H9 (cell line): ENCODE measurements around the gene MALRD1. TPM values are rescaled to one million over a fixed set of nuclear protein-coding genes. Genes with fewer than 3 reads are reported as not detected.

Source experiments
- DNase-seq: peaks from one replicate; pipeline ENCODE4 v3.0.0-alpha.2; 2017
- H2AFZ ChIP-seq: one replicate; pipeline ENCODE4 v1.6.1; 2013; ENCODE audit warnings: mild to moderate bottlenecking, low read length, control low read depth, moderate library complexity
- H2AK5ac ChIP-seq: 2 replicates; pipeline ENCODE4 v1.6.1; 2013; ENCODE audit warnings: low read length, control low read depth, mixed read lengths; ENCODE audit not compliant: insufficient read length
- H2BK120ac ChIP-seq: one replicate; pipeline ENCODE4 v1.6.1; 2013; ENCODE audit warnings: low read depth, mild to moderate bottlenecking, low read length, control low read depth, inconsistent platforms; ENCODE audit not compliant: poor library complexity, severe bottlenecking
- H2BK12ac ChIP-seq: 2 replicates; pipeline ENCODE4 v1.6.1; 2013; ENCODE audit warnings: low read length, control low read depth, mixed read lengths, low read depth; ENCODE audit not compliant: insufficient read length
- H2BK15ac ChIP-seq: 2 replicates; pipeline ENCODE4 v1.6.1; 2013; ENCODE audit warnings: low read depth, low read length, control low read depth
- H2BK20ac ChIP-seq: one replicate; pipeline ENCODE4 v1.6.1; 2013; ENCODE audit warnings: low read depth, mild to moderate bottlenecking, low read length, control low read depth, inconsistent platforms; ENCODE audit not compliant: poor library complexity, severe bottlenecking
- H2BK5ac ChIP-seq: 2 replicates; pipeline ENCODE4 v1.6.1; 2013; ENCODE audit warnings: low read length, control low read depth, mixed read lengths; ENCODE audit not compliant: insufficient read length
- H3K14ac ChIP-seq: 2 replicates; pipeline ENCODE4 v1.6.1; 2013; ENCODE audit warnings: low read length, control low read depth; ENCODE audit not compliant: insufficient read depth
- H3K18ac ChIP-seq: 2 replicates; pipeline ENCODE4 v1.6.1; 2013; ENCODE audit warnings: low read depth, mild to moderate bottlenecking, mixed read lengths, low read length, control low read depth; ENCODE audit not compliant: insufficient read length
- H3K23ac ChIP-seq: 2 replicates; pipeline ENCODE4 v1.6.1; 2013; ENCODE audit warnings: low read length, control low read depth, mixed read lengths, low read depth; ENCODE audit not compliant: insufficient read length
- H3K23me2 ChIP-seq: 2 replicates; pipeline ENCODE4 v1.6.1; 2013; ENCODE audit warnings: low read depth, mild to moderate bottlenecking, mixed read lengths, low read length, control low read depth; ENCODE audit not compliant: insufficient read length, poor library complexity, severe bottlenecking
- H3K27ac ChIP-seq: 2 replicates; pipeline ENCODE4 v1.5.1; 2013; ENCODE audit warnings: low read length, control low read depth, mixed read lengths, low read depth; ENCODE audit not compliant: insufficient read length
- H3K27me3 ChIP-seq: 2 replicates; pipeline ENCODE4 v1.6.1; 2013; ENCODE audit warnings: low read length, control low read depth, inconsistent platforms; ENCODE audit not compliant: insufficient read depth
- H3K4ac ChIP-seq: 2 replicates; pipeline ENCODE4 v1.6.1; 2013; ENCODE audit warnings: low read depth, mild to moderate bottlenecking, control low read depth, inconsistent platforms, low read length, moderate library complexity
- H3K4me1 ChIP-seq: 2 replicates; pipeline ENCODE4 v1.6.1; 2013; ENCODE audit warnings: low read length, control low read depth, inconsistent platforms; ENCODE audit not compliant: insufficient read depth
- H3K4me2 ChIP-seq: 2 replicates; pipeline ENCODE4 v1.6.1; 2013; ENCODE audit warnings: low read length, control low read depth, mixed read lengths; ENCODE audit not compliant: insufficient read length, insufficient read depth
- H3K56ac ChIP-seq: 2 replicates; pipeline ENCODE4 v1.6.1; 2013; ENCODE audit warnings: low read depth, mild to moderate bottlenecking, mixed read lengths, low read length, control low read depth; ENCODE audit not compliant: insufficient read length
- H3K79me1 ChIP-seq: 2 replicates; pipeline ENCODE4 v1.6.1; 2013; ENCODE audit warnings: low read depth, mild to moderate bottlenecking, moderate library complexity, low read length, control low read depth, inconsistent platforms; ENCODE audit not compliant: insufficient read depth, poor library complexity, severe bottlenecking
- H3K79me2 ChIP-seq: 2 replicates; pipeline ENCODE4 v1.6.1; 2013; ENCODE audit warnings: low read length, control low read depth, inconsistent platforms; ENCODE audit not compliant: insufficient read depth
- H3K9ac ChIP-seq: 2 replicates; pipeline ENCODE4 v1.6.1; 2013; ENCODE audit warnings: low read length, control low read depth, mixed read lengths; ENCODE audit not compliant: insufficient read length; ENCODE audit errors: extremely low read depth
- H3K9me3 ChIP-seq: one replicate; pipeline ENCODE4 v1.6.1; 2013; ENCODE audit warnings: low read depth, low read length, inconsistent platforms; ENCODE audit not compliant: control insufficient read depth
- H3T11ph ChIP-seq: one replicate; pipeline ENCODE4 v1.6.1; 2013; ENCODE audit warnings: mild to moderate bottlenecking, low read length, control low read depth, inconsistent platforms
- H4K20me1 ChIP-seq: one replicate; pipeline ENCODE4 v1.6.1; 2013; ENCODE audit not compliant: control insufficient read depth, insufficient read length, insufficient read depth
- H4K5ac ChIP-seq: 2 replicates; pipeline ENCODE4 v1.6.1; 2013; ENCODE audit warnings: low read depth, mild to moderate bottlenecking, mixed read lengths, low read length, control low read depth; ENCODE audit not compliant: insufficient read length
- H4K8ac ChIP-seq: replicated peaks from 2 replicates; pipeline ENCODE4 v1.6.1; 2013; ENCODE audit warnings: low read length, control low read depth, mixed read lengths, low read depth; ENCODE audit not compliant: insufficient read length
- H4K91ac ChIP-seq: 2 replicates; pipeline ENCODE4 v1.6.1; 2013; ENCODE audit warnings: low read depth, mild to moderate bottlenecking, moderate library complexity, mixed read lengths, low read length, control low read depth; ENCODE audit not compliant: insufficient read length
- H3K27ac Mint-ChIP-seq, 3 experiments: 2 replicates in 2 of 3; 3 replicates in 1 of 3; pipeline ENCODE4 v1.8.0; 2020 to 2021; ENCODE audit warnings: mixed read lengths in 3 of 3, mild to moderate bottlenecking in 1 of 3, moderate library complexity in 1 of 3
- H3K27me3 Mint-ChIP-seq: 2 replicates; pipeline ENCODE4 v1.8.0; 2021; ENCODE audit warnings: low read depth, mild to moderate bottlenecking, moderate library complexity, mixed read lengths
- H3K36me3 Mint-ChIP-seq, 3 experiments: 2 replicates in 2 of 3; 3 replicates in 1 of 3; pipeline ENCODE4 v1.8.0; 2020 to 2021; ENCODE audit warnings: low read depth in 3 of 3, mixed read lengths in 3 of 3; ENCODE audit not compliant: insufficient read depth in 1 of 3
- H3K4me1 Mint-ChIP-seq, 2 experiments: 2 replicates each; pipeline ENCODE4 v1.8.0; 2020; ENCODE audit warnings: mixed read lengths in 2 of 2
- H3K4me3 Mint-ChIP-seq, 2 experiments: 2 replicates in 1 of 2; 3 replicates in 1 of 2; pipeline ENCODE4 v1.8.0; 2020 to 2021; ENCODE audit warnings: mild to moderate bottlenecking in 2 of 2, mixed read lengths in 2 of 2, moderate library complexity in 1 of 2
- H3K9me3 Mint-ChIP-seq, 2 experiments: 2 replicates in 1 of 2; 3 replicates in 1 of 2; pipeline ENCODE4 v1.8.0; 2020; ENCODE audit warnings: mild to moderate bottlenecking in 2 of 2, mixed read lengths in 2 of 2, moderate library complexity in 1 of 2
- CTCF ChIP-seq: fragments of 200-600 bp; sonication (generic); conservative IDR thresholded peaks from 3 replicates; pipeline ENCODE4 v1.8.0; 2021; ENCODE audit warnings: antibody characterized with exemption, mild to moderate bottlenecking
- WGBS: extraction: QIAGEN DNeasy Blood & Tissue Kit; methylation state at CpG from one replicate; pipeline ENCODE4 v1.1.7; 2013; ENCODE audit warnings: missing lambda C conversion rate, low lambda C conversion rate, mixed read lengths; ENCODE audit not compliant: insufficient read length; ENCODE audit errors: extremely low coverage; 5-methylcytosine and 5-hydroxymethylcytosine counted together
- total RNA-seq: library from RNA; stranded (reverse); gene quantifications from 2 replicates; pipeline ENCODE4 v1.2.1, GENCODE V29; 2021

The MALRD1 gene
- total RNA-seq, 1 experiment from 2014 or later: 0.20 TPM

- Mint-ChIP-seq H3K27me3 (no peaks in the 10 kb centered on the region), H3K27ac (no peak overlapping the region), H3K4me3 (no peak overlapping the region), H3K9me3 (peaks cover 0 to 2% of the 10 kb centered on the region in 2 experiments; a peak in 2 of 5 replicates), H3K4me1 (peaks cover 3 to 5% of the 10 kb centered on the region in 2 experiments; a peak in 3 of 4 replicates), H3K36me3 (no peaks in the 10 kb centered on the region)
- Histone ChIP-seq H2BK20ac (no peak overlapping the region), H4K91ac (no peak overlapping the region), H3K23me2 (no peaks in the 10 kb centered on the region), H4K5ac (no peak overlapping the region), H2BK120ac (no peak overlapping the region), H3T11ph (no peak overlapping the region), H2BK12ac (no peak overlapping the region), H3K14ac (no peak overlapping the region), H3K9me3 (no peaks in the 10 kb centered on the region), H3K4me2 (no peak overlapping the region), H3K27ac (no peak overlapping the region), H3K18ac (no peak overlapping the region), H3K79me2 (no peaks in the 10 kb centered on the region), H2AK5ac (no peak overlapping the region), H4K20me1 (no peaks in the 10 kb centered on the region), H3K56ac (no peak overlapping the region), H3K27me3 (no peaks in the 10 kb centered on the region), H3K4ac (no peak overlapping the region), H2BK15ac (no peak overlapping the region), H3K23ac (no peak overlapping the region), H2AFZ (no peak overlapping the region), H4K8ac (no peak overlapping the region), H2BK5ac (no peak overlapping the region), H3K79me1 (no peaks in the 10 kb centered on the region), H3K9ac (no peak overlapping the region), H3K4me1 (no peaks in the 10 kb centered on the region)
- no peak for TF ChIP-seq CTCF
- DNase-seq: no peak
- WGBS: no CpG with 5 or more reads among the region's 1 CpG
Observed at GRCh38 chr10:19500959-19501358, 452.4 kb downstream of the MALRD1 start.
